ENCODE measurements around the gene NLN. TPM values are rescaled to one million over a fixed set of nuclear protein-coding genes. Genes with fewer than 3 reads are reported as not detected.

NLN gene
- total and polyA plus RNA-seq, 9 of the 15 experiments (the other 6 are each of a cell fraction or from before 2014, with no cell fraction given) = 6.9 to 45.2 (median 28.8) TPM

GRCh38 chr5:65722575-65723403 lies 784 bp downstream of the NLN start (continued):
- TF ChIP-seq NR4A1 (CRISPR knock-in tag; IDR thresholded peaks at IDR 0.05) (no peak), NR4A1 (tag; IDR thresholded peaks at IDR 0.05) (no peak), FOXA1 (IDR thresholded peaks at IDR 0.05; ENCODE audit: borderline replicate concordance) (no peak), ADNP (tag; IDR thresholded peaks at IDR 0.05) (no peak), HMBOX1 (IDR thresholded peaks at IDR 0.05) (peak; percentile 63; the same call in 1 of the 2 replicates), ZNF589 (CRISPR knock-in tag; IDR thresholded peaks at IDR 0.05; ENCODE audit: low read depth) (no peak), POLR3A (IDR thresholded peaks at IDR 0.05; ENCODE audit: borderline replicate concordance, extremely low read depth, insufficient read depth, insufficient read length) (no peak), BCL6 (CRISPR knock-in tag; IDR thresholded peaks at IDR 0.05) (no peak), EZH2 (IDR thresholded peaks at IDR 0.05; ENCODE audit: borderline replicate concordance, low read depth, low read length) (no peak), RNF2 (IDR thresholded peaks at IDR 0.05) (no peak), NRF1 (conservative IDR thresholded peaks at IDR 0.05 in 1 of 2, IDR thresholded peaks at IDR 0.05 in 1 of 2) (peak; percentile 29 to 30; a peak in 2 of 4 replicates), HDAC3 (IDR thresholded peaks at IDR 0.05; ENCODE audit: borderline replicate concordance, partially characterized antibody) (no peak), ID3 (CRISPR knock-in tag; IDR thresholded peaks at IDR 0.05) (no peak), ID3 (tag; IDR thresholded peaks at IDR 0.05) (no peak), MAFF (IDR thresholded peaks at IDR 0.05; ENCODE audit: low read length) (no peak), ZSCAN29 (IDR thresholded peaks at IDR 0.05) (no peak), PHF20 (IDR thresholded peaks at IDR 0.05; ENCODE audit: partially characterized antibody) (no peak), SAFB (IDR thresholded peaks at IDR 0.05; ENCODE audit: borderline replicate concordance, low read depth, low read length) (no peak), MBD2 (IDR thresholded peaks at IDR 0.05; ENCODE audit: borderline replicate concordance, low read depth) (no peak), USF2 (CRISPR knock-in tag; IDR thresholded peaks at IDR 0.05) (no peak), BCOR (IDR thresholded peaks at IDR 0.05) (no peak; the same call in 1 of the 2 replicates), ZNF24 (IDR thresholded peaks at IDR 0.05) (no peak), MED1 (CRISPR knock-in tag; IDR thresholded peaks at IDR 0.05; ENCODE audit: borderline replicate concordance) (no peak), MAFK (IDR thresholded peaks at IDR 0.05; ENCODE audit: low read length) (0 out of 2 replicates have a peak, but pooled peaks have one; percentile 15), HDAC2 (IDR thresholded peaks at IDR 0.05) (peak; percentile 51; the same call in 1 of the 2 replicates), COPS2 (conservative IDR thresholded peaks at IDR 0.05) (no peak), ZNF639 (CRISPR knock-in tag; conservative IDR thresholded peaks at IDR 0.05 in 1 of 2, IDR thresholded peaks at IDR 0.05 in 1 of 2) (no peak)
